Neural progenitor cell (in vitro differentiated cells): ENCODE data around the gene GJB3. TPM values are rescaled to one million over a fixed set of nuclear protein-coding genes. Genes with fewer than 3 reads are reported as not detected.

ENCODE experiments used
- DNase-seq: peaks from one replicate; pipeline ENCODE4 v3.0.0-alpha.2; 2016; ENCODE audit warnings: low spot score
- H2AFZ ChIP-seq: fragments of 200-600 bp; sonication (generic); replicated peaks from 2 replicates; pipeline ENCODE4 v1.6.1; 2016; ENCODE audit warnings: antibody characterized with exemption
- H3F3A ChIP-seq: fragments of 200-600 bp; sonication (generic); 2 replicates; pipeline ENCODE4 v1.6.1; 2016; ENCODE audit warnings: antibody characterized with exemption, low read depth
- H3K27ac ChIP-seq: fragments of 200-600 bp; sonication (generic); 2 replicates; pipeline ENCODE4 v1.5.1; 2016; ENCODE audit warnings: mild to moderate bottlenecking
- H3K27me3 ChIP-seq: fragments of 200-600 bp; sonication (generic); 2 replicates; pipeline ENCODE4 v1.6.1; 2016; ENCODE audit warnings: mild to moderate bottlenecking, moderate library complexity
- H3K36me3 ChIP-seq: fragments of 200-600 bp; sonication (generic); 2 replicates; pipeline ENCODE4 v1.5.1; 2016
- H3K4me1 ChIP-seq: fragments of 200-600 bp; sonication (generic); 2 replicates; pipeline ENCODE4 v1.6.1; 2016; ENCODE audit warnings: mixed run types
- H3K4me2 ChIP-seq: fragments of 200-600 bp; sonication (generic); 2 replicates; pipeline ENCODE4 v1.6.1; 2016
- H3K4me3 ChIP-seq: fragments of 200-600 bp; sonication (generic); 2 replicates; pipeline ENCODE4 v1.5.1; 2016
- H3K79me2 ChIP-seq: fragments of 200-600 bp; sonication (generic); 2 replicates; pipeline ENCODE4 v1.6.1; 2016; ENCODE audit warnings: low read depth
- H3K9ac ChIP-seq: fragments of 200-600 bp; sonication (generic); 2 replicates; pipeline ENCODE4 v1.6.1; 2016
- H3K9me3 ChIP-seq: fragments of 200-600 bp; sonication (generic); 2 replicates; pipeline ENCODE4 v1.5.1; 2016; ENCODE audit warnings: low read depth
- H4K20me1 ChIP-seq: fragments of 200-600 bp; sonication (generic); 2 replicates; pipeline ENCODE4 v1.6.1; 2016; ENCODE audit warnings: low read depth
- H3K27ac Mint-ChIP-seq: 3 replicates; pipeline ENCODE4 v1.8.0; 2021; ENCODE audit warnings: mixed read lengths
- H3K27me3 Mint-ChIP-seq: 2 replicates; pipeline ENCODE4 v1.8.0; 2022; ENCODE audit warnings: low read depth, mild to moderate bottlenecking, inconsistent platforms, moderate library complexity, mixed read lengths; ENCODE audit not compliant: insufficient read depth
- H3K36me3 Mint-ChIP-seq: 3 replicates; pipeline ENCODE4 v1.8.0; 2021; ENCODE audit warnings: mixed read lengths
- H3K4me1 Mint-ChIP-seq: 3 replicates; pipeline ENCODE4 v1.8.0; 2021; ENCODE audit warnings: mixed read lengths
- H3K4me3 Mint-ChIP-seq: 3 replicates; pipeline ENCODE4 v1.8.0; 2021; ENCODE audit warnings: mild to moderate bottlenecking, moderate library complexity, mixed read lengths
- H3K9me3 Mint-ChIP-seq: 3 replicates; pipeline ENCODE4 v1.8.0; 2020; ENCODE audit warnings: mixed read lengths
- CTCF ChIP-seq: fragments of 200-600 bp; sonication (generic); IDR thresholded peaks from 2 replicates; pipeline ENCODE4 v1.5.1; 2017; ENCODE audit warnings: antibody characterized with exemption, mild to moderate bottlenecking
- EZH2 ChIP-seq: fragments of 200-600 bp; sonication (generic); IDR thresholded peaks from 2 replicates; pipeline ENCODE4 v1.6.1; 2017; ENCODE audit warnings: antibody characterized with exemption, mild to moderate bottlenecking, moderate library complexity
- EZH2phosphoT487 ChIP-seq: fragments of 200-600 bp; sonication (generic); IDR thresholded peaks from 2 replicates; pipeline ENCODE4 v1.6.1; 2017; ENCODE audit warnings: antibody characterized with exemption
- total RNA-seq: library from RNA; depleted of rRNA; stranded (reverse); fragments of >200 nt; gene quantifications from 2 replicates; pipeline ENCODE4 v1.2.3, GENCODE V29; 2015; ENCODE audit warnings: low replicate concordance

GJB3 gene
- total RNA-seq, 1 donor from 2014 or later = not detected

DNA sequence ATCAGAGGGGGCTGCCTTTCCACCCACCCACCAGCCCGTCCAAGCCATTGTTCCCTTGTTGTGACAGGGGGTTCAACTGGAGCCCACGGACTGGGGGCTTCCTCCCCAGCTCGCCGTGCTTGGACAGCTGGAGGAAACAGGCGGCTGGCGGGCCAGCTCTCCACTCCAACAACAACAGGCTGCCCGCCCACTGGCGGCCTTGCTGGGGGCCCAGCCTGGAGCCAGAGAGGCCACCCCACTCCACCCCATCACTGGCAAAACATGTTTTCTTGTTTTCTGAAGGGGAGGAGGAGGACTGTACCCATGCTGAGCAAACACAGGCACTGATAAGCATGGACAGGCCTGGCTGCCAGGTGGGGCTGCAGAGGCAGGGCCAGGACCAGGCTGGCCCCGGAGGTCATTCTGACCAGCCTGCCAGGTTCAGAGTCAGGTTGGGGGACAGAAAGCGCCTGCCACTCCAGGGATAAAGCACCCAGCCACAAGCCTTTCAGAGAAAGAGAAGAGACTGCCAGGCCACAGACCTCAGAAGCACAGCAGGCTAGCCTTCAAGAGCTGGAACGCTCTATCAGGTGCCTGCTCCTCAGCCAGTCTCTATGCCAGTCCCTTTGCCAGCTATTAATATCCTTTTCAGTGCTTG lies 44.6 kb downstream of the GJB3 start:
- Histone ChIP-seq H4K20me1 (no peaks in the 10 kb centered on the region), H3K27ac (no peak overlapping the region), H3K9ac (no peak overlapping the region), H3K4me1 (no peaks in the 10 kb centered on the region), H2AFZ (no peak overlapping the region), H3K36me3 (no peaks in the 10 kb centered on the region), H3K4me3 (no peak overlapping the region), H3F3A (no peaks in the 10 kb centered on the region), H3K79me2 (no peaks in the 10 kb centered on the region), H3K4me2 (no peak overlapping the region), H3K27me3 (no peaks in the 10 kb centered on the region), H3K9me3 (no peaks in the 10 kb centered on the region)
- Mint-ChIP-seq H3K36me3 (no peaks in the 10 kb centered on the region), H3K27me3 (no peaks in the 10 kb centered on the region), H3K27ac (no peak overlapping the region), H3K9me3 (peaks cover 2% of the 10 kb centered on the region), H3K4me3 (no peak overlapping the region), H3K4me1 (peaks cover 12% of the 10 kb centered on the region)
- TF ChIP-seq EZH2 = no peak
- no peak for TF ChIP-seq EZH2phosphoT487
- no peak for TF ChIP-seq CTCF
- DNase-seq = no peak

DNA sequence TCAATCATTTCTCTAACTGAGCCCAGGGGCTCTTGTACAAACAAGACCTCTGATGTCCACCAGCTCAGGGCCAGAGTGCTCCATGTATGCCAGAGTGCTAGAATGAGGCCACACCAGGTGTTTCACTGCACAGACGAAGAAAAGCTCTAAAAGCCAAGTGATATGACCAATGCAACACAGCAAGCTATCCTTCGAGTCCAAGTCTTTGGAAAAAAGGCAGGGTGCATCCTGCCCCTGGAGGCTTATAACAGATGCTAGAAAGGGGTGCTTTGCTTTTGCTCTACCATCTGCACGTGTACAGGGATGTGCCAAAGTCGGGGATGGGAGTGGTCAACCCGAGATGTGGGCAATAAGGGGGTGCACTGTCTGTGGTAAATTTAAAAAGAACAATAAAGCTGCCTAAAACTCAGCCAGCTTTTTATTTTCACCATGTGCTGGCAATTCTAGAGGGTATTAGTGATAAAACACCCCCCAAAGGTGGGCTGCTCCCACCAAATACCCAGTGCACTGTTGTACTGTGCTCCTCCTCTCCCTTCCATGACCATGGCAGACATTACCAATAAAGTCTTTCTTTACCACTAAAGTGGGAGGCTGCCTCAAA lies 46.4 kb downstream of the GJB3 start:
- Mint-ChIP-seq H3K4me3 (no peak overlapping the region), H3K36me3 (peaks cover 3% of the 10 kb centered on the region), H3K9me3 (peaks cover 2% of the 10 kb centered on the region), H3K4me1 (peaks cover 12% of the 10 kb centered on the region), H3K27me3 (no peaks in the 10 kb centered on the region), H3K27ac (no peak overlapping the region)
- H3K27ac ChIP-seq = no peak overlapping the region
- no peaks in the 10 kb centered on the region for H3K4me1 ChIP-seq
- H3K9me3 ChIP-seq = no peaks in the 10 kb centered on the region
- no peak overlapping the region for H2AFZ ChIP-seq
- no peak for TF ChIP-seq CTCF
- TF ChIP-seq EZH2 = no peak
- TF ChIP-seq EZH2phosphoT487 = no peak
- H3K27me3 ChIP-seq = no peaks in the 10 kb centered on the region
- no peaks in the 10 kb centered on the region for H3K79me2 ChIP-seq
- DNase-seq = no peak
- H3K4me2 ChIP-seq = no peak overlapping the region
- H3K4me3 ChIP-seq = no peak overlapping the region
- no peak overlapping the region for H3K9ac ChIP-seq
- no peaks in the 10 kb centered on the region for H4K20me1 ChIP-seq
- no peaks in the 10 kb centered on the region for H3F3A ChIP-seq
- no peaks in the 10 kb centered on the region for H3K36me3 ChIP-seq

- no peaks in the 10 kb centered on the region for H3K36me3 ChIP-seq
Observed at GRCh38 chr1:34828611-34829010, 47.6 kb downstream of the GJB3 start.

More at GRCh38 chr1:34828611-34829010, 47.6 kb downstream of the GJB3 start:
- no peak for TF ChIP-seq EZH2
- no peak for TF ChIP-seq CTCF
- H3K4me3 Mint-ChIP-seq = no peak overlapping the region
- H3F3A ChIP-seq = no peaks in the 10 kb centered on the region
- DNase-seq = no peak
- H3K4me3 ChIP-seq = no peak overlapping the region
- H3K79me2 ChIP-seq = no peaks in the 10 kb centered on the region
- peaks cover 2% of the 10 kb centered on the region for H3K9me3 Mint-ChIP-seq
- no peaks in the 10 kb centered on the region for H3K27me3 Mint-ChIP-seq
- no peak overlapping the region for H3K27ac Mint-ChIP-seq
- no peak overlapping the region for H3K4me2 ChIP-seq
- H4K20me1 ChIP-seq = no peaks in the 10 kb centered on the region
- H3K27me3 ChIP-seq = no peaks in the 10 kb centered on the region
- no peak overlapping the region for H2AFZ ChIP-seq
- no peak overlapping the region for H3K9ac ChIP-seq
- no peaks in the 10 kb centered on the region for H3K4me1 ChIP-seq
- H3K4me1 Mint-ChIP-seq = peaks cover 12% of the 10 kb centered on the region
- peaks cover 3% of the 10 kb centered on the region for H3K36me3 Mint-ChIP-seq
- no peaks in the 10 kb centered on the region for H3K9me3 ChIP-seq
- H3K27ac ChIP-seq = no peak overlapping the region
